Measurements from ENCODE around the gene KAZN.

GRCh38 chr1:14999441-14999840 is 401.0 kb downstream of the KAZN start:
- TF ChIP-seq, protein P1, sequence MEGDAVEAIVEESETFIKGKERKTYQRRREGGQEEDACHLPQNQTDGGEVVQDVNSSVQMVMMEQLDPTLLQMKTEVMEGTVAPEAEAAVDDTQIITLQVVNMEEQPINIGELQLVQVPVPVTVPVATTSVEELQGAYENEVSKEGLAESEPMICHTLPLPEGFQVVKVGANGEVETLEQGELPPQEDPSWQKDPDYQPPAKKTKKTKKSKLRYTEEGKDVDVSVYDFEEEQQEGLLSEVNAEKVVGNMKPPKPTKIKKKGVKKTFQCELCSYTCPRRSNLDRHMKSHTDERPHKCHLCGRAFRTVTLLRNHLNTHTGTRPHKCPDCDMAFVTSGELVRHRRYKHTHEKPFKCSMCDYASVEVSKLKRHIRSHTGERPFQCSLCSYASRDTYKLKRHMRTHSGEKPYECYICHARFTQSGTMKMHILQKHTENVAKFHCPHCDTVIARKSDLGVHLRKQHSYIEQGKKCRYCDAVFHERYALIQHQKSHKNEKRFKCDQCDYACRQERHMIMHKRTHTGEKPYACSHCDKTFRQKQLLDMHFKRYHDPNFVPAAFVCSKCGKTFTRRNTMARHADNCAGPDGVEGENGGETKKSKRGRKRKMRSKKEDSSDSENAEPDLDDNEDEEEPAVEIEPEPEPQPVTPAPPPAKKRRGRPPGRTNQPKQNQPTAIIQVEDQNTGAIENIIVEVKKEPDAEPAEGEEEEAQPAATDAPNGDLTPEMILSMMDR (IDR thresholded peaks at IDR 0.05): no peak
- TF ChIP-seq POLR2A (IDR thresholded peaks at IDR 0.05): no peak
